SK-N-SH (cell line): Measurements from ENCODE around the gene CSNK1E. TPM values are rescaled to one million over a fixed set of nuclear protein-coding genes. Genes with fewer than 3 reads are reported as not detected.

Source experiments
- CTCF ChIA-PET: fragments of 300-600, 350-600 bp; formaldehyde crosslinking; extraction: SDS; loops from one replicate; lab custom pipeline; 2021; lab: Yijun Ruan, JAX
- POLR2A ChIA-PET: fragments of 350-600 bp; sonication (Branson Sonifier 250); formaldehyde crosslinking; extraction: SDS; loops from one replicate; lab custom pipeline; 2020; ENCODE audit warnings: antibody characterized with exemption, inconsistent platforms; lab: Yijun Ruan, JAX
- DNase-seq: peaks from one replicate; pipeline ENCODE4 v3.0.0; 2012
- H2AFZ ChIP-seq: fragments of 200-600 bp; sonication (generic); 2 replicates; pipeline ENCODE4 v1.8.1; 2016; ENCODE audit warnings: antibody characterized with exemption, mild to moderate bottlenecking, low read depth
- H3F3A ChIP-seq: fragments of 200-600 bp; sonication (generic); replicated peaks from 2 replicates; pipeline ENCODE3; 2016; ENCODE audit warnings: antibody characterized with exemption, mild to moderate bottlenecking; ENCODE audit not compliant: insufficient read depth
- H3K27ac ChIP-seq, 2 experiments: fragments of 200-500 bp in 1 of 2; fragments of 200-600 bp in 1 of 2; sonication (Bioruptor generic) in 1 of 2; sonication (generic), shearing (Covaris generic) in 1 of 2; 2 replicates each; pipeline versions ENCODE4 v1.5.1 to v1.6.1; 2014 to 2016; ENCODE audit warnings: low read depth in 2 of 2, inconsistent platforms in 1 of 2, low read length in 1 of 2, mild to moderate bottlenecking in 1 of 2, mixed read lengths in 1 of 2
- H3K27me3 ChIP-seq: fragments of 200-600 bp; sonication (generic), shearing (Covaris generic); 2 replicates; pipeline ENCODE4 v1.6.1; 2016; ENCODE audit warnings: mixed run types; ENCODE audit not compliant: insufficient read depth
- H3K36me3 ChIP-seq, 2 experiments: fragments of 200-500 bp in 1 of 2; fragments of 200-600 bp in 1 of 2; sonication (Bioruptor generic) in 1 of 2; sonication (generic) in 1 of 2; replicated peaks in 1 of 2; 2 replicates each; pipeline versions ENCODE3 to v1.5.1; 2014 to 2016; ENCODE audit warnings: low read length in 1 of 2, mild to moderate bottlenecking in 1 of 2; ENCODE audit not compliant: insufficient read depth in 2 of 2, control insufficient read depth in 1 of 2
- H3K4me1 ChIP-seq, 2 experiments: fragments of 200-500 bp in 1 of 2; fragments of 200-600 bp in 1 of 2; sonication (Bioruptor generic) in 1 of 2; sonication (generic), shearing (Covaris generic) in 1 of 2; 2 replicates each; pipeline versions ENCODE4 v1.5.1 to v1.6.1; 2014 to 2016; ENCODE audit warnings: low read depth in 1 of 2, low read length in 1 of 2, mixed run types in 1 of 2; ENCODE audit not compliant: insufficient read depth in 2 of 2, control insufficient read depth in 1 of 2
- H3K4me2 ChIP-seq: fragments of 200-600 bp; sonication (generic), shearing (Covaris generic); 2 replicates; pipeline ENCODE4 v1.6.1; 2017; ENCODE audit warnings: mixed run types
- H3K4me3 ChIP-seq, 2 experiments: fragments of 200-500 bp in 1 of 2; fragments of 200-600 bp in 1 of 2; sonication (Bioruptor generic) in 1 of 2; sonication (generic), shearing (Covaris generic) in 1 of 2; 2 replicates each; pipeline versions ENCODE4 v1.5.1 to v1.8.1; 2014 to 2016; ENCODE audit warnings: low read depth in 2 of 2, inconsistent platforms in 1 of 2, low read length in 1 of 2, mild to moderate bottlenecking in 1 of 2, mixed read lengths in 1 of 2, moderate library complexity in 1 of 2
- H3K79me2 ChIP-seq: fragments of 200-600 bp; sonication (generic); 2 replicates; pipeline ENCODE4 v1.8.1; 2017; ENCODE audit warnings: mild to moderate bottlenecking; ENCODE audit not compliant: insufficient read depth
- H3K9ac ChIP-seq: fragments of 200-600 bp; sonication (generic); 2 replicates; pipeline ENCODE4 v1.6.1; 2017; ENCODE audit warnings: mixed run types
- H3K9me2 ChIP-seq: fragments of 200-600 bp; sonication (generic); 2 replicates; pipeline ENCODE4 v1.6.1; 2017; ENCODE audit warnings: mixed run types
- H3K9me3 ChIP-seq: fragments of 200-600 bp; sonication (generic); 2 replicates; pipeline ENCODE4 v1.6.1; 2017; ENCODE audit warnings: mixed run types, mild to moderate bottlenecking, moderate library complexity
- H4K20me1 ChIP-seq: fragments of 200-600 bp; sonication (generic); 2 replicates; pipeline ENCODE4 v1.6.1; 2017; ENCODE audit warnings: mild to moderate bottlenecking, mixed run types; ENCODE audit not compliant: insufficient read depth
- ELF1 ChIP-seq: IDR thresholded peaks from 2 replicates; pipeline ENCODE4 v1.4.0; 2012
- IRF3 ChIP-seq: fragments of 150-350 bp; IDR thresholded peaks from 2 replicates; pipeline ENCODE4 v1.6.1; 2016; ENCODE audit warnings: mild to moderate bottlenecking, low read depth, low read length
- MAX ChIP-seq: IDR thresholded peaks from 2 replicates; pipeline ENCODE4 v1.4.0; 2012; ENCODE audit warnings: low read depth
- MXI1 ChIP-seq: IDR thresholded peaks from 2 replicates; pipeline ENCODE4 v1.6.1; 2012; ENCODE audit warnings: mild to moderate bottlenecking, low read depth, low read length, improper control_type of control experiment
- PBX3 ChIP-seq: IDR thresholded peaks from 2 replicates; pipeline ENCODE4; 2012
- SIN3A ChIP-seq: IDR thresholded peaks from 2 replicates; pipeline ENCODE4 v1.6.1; 2012; ENCODE audit warnings: low read depth, mild to moderate bottlenecking, low read length, moderate library complexity, borderline replicate concordance
- TAF1 ChIP-seq: IDR thresholded peaks from 2 replicates; pipeline ENCODE4 v1.6.1; 2012; ENCODE audit warnings: low read depth, mild to moderate bottlenecking, low read length, moderate library complexity, borderline replicate concordance
- TEAD4 ChIP-seq: IDR thresholded peaks from 2 replicates; pipeline ENCODE4 v1.4.0; 2012; ENCODE audit warnings: mild to moderate bottlenecking, borderline replicate concordance; ENCODE audit not compliant: insufficient read depth
- WGBS: methylation state at CpG from one replicate; pipeline ENCODE4 v1.1.6; 2017; ENCODE audit warnings: low lambda C conversion rate; 5-methylcytosine and 5-hydroxymethylcytosine counted together
- polyA plus RNA-seq, 3 experiments: library from polyadenylated mRNA; depleted of rRNA; stranded (reverse); fragments of >200 nt; gene quantifications; 2 replicates each; pipeline ENCODE4 v1.2.3, GENCODE V29; 2012
- TF ChIP-seq, protein P1 (sequence below): IDR thresholded peaks from 2 replicates; pipeline ENCODE4 v1.4.0; 2012; ENCODE audit warnings: low read depth, borderline replicate concordance

CSNK1E gene
- polyA plus RNA-seq, 1 of the 3 experiments (the other 2 are of a cell fraction) = 130 TPM

GRCh38 chr22:38317995-38318715, 922 bp upstream of the CSNK1E start:
- DNase-seq = no peak
- CTCF ChIA-PET = no interaction called here

DNA sequence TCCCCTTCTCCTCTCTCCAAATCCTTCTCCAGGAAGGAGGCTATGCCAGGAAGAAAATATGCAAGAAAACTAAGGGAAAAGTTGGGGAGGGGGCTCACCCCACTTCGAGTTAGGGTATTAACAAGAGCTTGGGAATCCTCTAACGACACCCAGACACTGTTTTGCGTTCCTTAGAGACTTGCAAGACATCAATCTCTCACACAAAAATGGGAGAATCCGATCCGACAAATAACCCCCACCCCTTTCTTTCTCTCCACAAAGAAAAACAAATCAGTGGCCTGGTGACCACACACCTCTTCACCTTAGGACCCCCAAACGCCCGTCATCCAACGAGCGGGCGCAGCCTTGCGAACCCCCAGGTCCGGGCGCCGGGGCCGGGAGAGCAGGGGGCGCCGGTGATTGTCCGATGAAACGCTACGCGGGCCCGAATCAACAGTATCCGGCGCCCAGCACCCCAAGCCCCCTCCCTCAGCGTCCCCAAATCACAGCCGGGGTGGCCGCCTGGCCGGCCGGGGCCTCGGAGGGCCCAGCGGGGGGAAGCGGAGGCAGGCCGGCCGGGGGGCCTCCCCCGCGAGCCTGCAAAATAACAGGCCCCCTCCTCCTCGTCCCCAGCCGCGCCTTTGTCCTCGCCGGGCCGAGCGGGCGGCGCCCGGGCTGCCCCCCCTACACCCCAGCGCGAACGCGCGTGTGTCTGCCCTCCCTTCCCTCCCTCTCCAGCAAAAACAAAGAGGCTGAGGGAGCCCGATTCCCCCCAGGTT, 690 bp downstream of the CSNK1E start:
- Histone ChIP-seq H3K79me2 (peaks cover 52% of the 10 kb centered on the region), H4K20me1 (peaks cover 41% of the 10 kb centered on the region), H3K4me2 (peak overlapping the region; percentile 87), H3K9me2 (no peaks in the 10 kb centered on the region), H3K36me3 (no peaks in the 10 kb centered on the region), H2AFZ (no peak overlapping the region), H3K4me1 (peaks cover 22 to 24% of the 10 kb centered on the region in 2 experiments; a peak in 2 of 4 replicates), H3K27ac (peak overlapping the region; percentile 78 to 87), H3F3A (peaks cover 18% of the 10 kb centered on the region), H3K4me3 (peak overlapping the region; percentile 64 to 70), H3K9me3 (no peaks in the 10 kb centered on the region), H3K27me3 (no peaks in the 10 kb centered on the region), H3K9ac (peak overlapping the region; percentile 94)
- TF ChIP-seq ELF1 (no peak), PBX3 (no peak), IRF3 (no peak), TAF1 (peak; percentile 50; the same call in 1 of the 2 replicates), MXI1 (no peak)
- peak; percentile 79 for DNase-seq
- POLR2A ChIA-PET = no interaction called here
- CTCF ChIA-PET = no interaction called here
- WGBS = 5% methylated on average over 5 of the region's 52 CpGs

More at GRCh38 chr22:38317995-38318715, 922 bp upstream of the CSNK1E start:
- H3K27ac ChIP-seq = peak overlapping the region; percentile 58 to 86
- H3K9me2 ChIP-seq = no peaks in the 10 kb centered on the region
- POLR2A ChIA-PET = no interaction called here
- peak; percentile 70 for TF ChIP-seq ELF1
- TF ChIP-seq MAX = peak; percentile 78
- TF ChIP-seq TEAD4 = no peak
- TF ChIP-seq, protein P1, sequence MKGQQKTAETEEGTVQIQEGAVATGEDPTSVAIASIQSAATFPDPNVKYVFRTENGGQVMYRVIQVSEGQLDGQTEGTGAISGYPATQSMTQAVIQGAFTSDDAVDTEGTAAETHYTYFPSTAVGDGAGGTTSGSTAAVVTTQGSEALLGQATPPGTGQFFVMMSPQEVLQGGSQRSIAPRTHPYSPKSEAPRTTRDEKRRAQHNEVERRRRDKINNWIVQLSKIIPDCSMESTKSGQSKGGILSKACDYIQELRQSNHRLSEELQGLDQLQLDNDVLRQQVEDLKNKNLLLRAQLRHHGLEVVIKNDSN = no peak
- no peak for TF ChIP-seq SIN3A
- 70% methylated on average over 6 of the region's 18 CpGs for WGBS
- peak overlapping the region; percentile 59 for H3K4me2 ChIP-seq
- no peaks in the 10 kb centered on the region for H3K9me3 ChIP-seq
- H4K20me1 ChIP-seq = peaks cover 29% of the 10 kb centered on the region
- H3F3A ChIP-seq = peaks cover 15% of the 10 kb centered on the region
- H2AFZ ChIP-seq = no peak overlapping the region; the same call in 1 of the 2 replicates
- H3K4me3 ChIP-seq = no peak overlapping the region; a peak in 1 of 4 replicates
- peaks cover 36% of the 10 kb centered on the region for H3K79me2 ChIP-seq
- H3K9ac ChIP-seq = peak overlapping the region; percentile 54; the same call in 1 of the 2 replicates
- no peaks in the 10 kb centered on the region for H3K27me3 ChIP-seq
- peaks cover 17 to 22% of the 10 kb centered on the region in 2 experiments; a peak in 2 of 4 replicates for H3K4me1 ChIP-seq
- no peaks in the 10 kb centered on the region for H3K36me3 ChIP-seq
